Measurements from ENCODE around the gene CD109.

CD109 gene

GRCh38 chr6:73695619-73696421 is at the start of gene CD109:
Gene CD109, plus strand, starts transcription at chr6:73696203. Its CDS starts 13 bp downstream, at chr6:73696216.
- peaks cover 19 to 31% of the 10 kb centered on the region in 2 donors for H3K4me1 Mint-ChIP-seq
- DNase-seq = peak; percentile 61
- peak within 1 kb of the TSS; percentile 83 for H3K27ac Mint-ChIP-seq
- peaks cover 30 to 32% of the 10 kb centered on the region in 2 donors for H3K27me3 Mint-ChIP-seq
- H3K36me3 Mint-ChIP-seq = peaks cover 2 to 13% of the 10 kb centered on the region in 2 donors
- peak; percentile 85 to 90 for ATAC-seq (replicated peaks)
- H3K9me3 Mint-ChIP-seq = peaks cover 4 to 9% of the 10 kb centered on the region in 2 donors
- peak within 1 kb of the TSS; percentile 86 to 92 for H3K4me3 Mint-ChIP-seq

- DNase-seq = no peak
- no peak for ATAC-seq (replicated peaks)
- no peaks in the 10 kb centered on the region for H3K27me3 Mint-ChIP-seq
- H3K9me3 Mint-ChIP-seq = no peaks in the 10 kb centered on the region
- no peak overlapping the region for H3K4me3 Mint-ChIP-seq
- peaks cover 8 to 21% of the 10 kb centered on the region in 2 donors for H3K4me1 Mint-ChIP-seq
- H3K27ac Mint-ChIP-seq = no peak overlapping the region
- H3K36me3 Mint-ChIP-seq = peaks cover 14% of the 10 kb centered on the region in 2 donors
Observed at GRCh38 chr6:73648166-73648565, 47.8 kb upstream of the CD109 start.

GRCh38 chr6:73649783-73650182 is 46.2 kb upstream of the CD109 start:
- DNase-seq (no peak), ATAC-seq (replicated peaks) (no peak)
- Mint-ChIP-seq H3K36me3 (peaks cover 14% of the 10 kb centered on the region in 2 donors), H3K4me3 (no peak overlapping the region), H3K27me3 (no peaks in the 10 kb centered on the region), H3K27ac (no peak overlapping the region), H3K9me3 (no peaks in the 10 kb centered on the region), H3K4me1 (peaks cover 11 to 25% of the 10 kb centered on the region in 2 donors)

GRCh38 chr6:73652637-73653570 is 43.1 kb upstream of the CD109 start:
- peak overlapping the region; percentile 93 to 99 for H3K4me3 Mint-ChIP-seq
- ATAC-seq (replicated peaks) (peak; percentile 57), DNase-seq (peak; percentile 63)
- H3K27me3 Mint-ChIP-seq = no peaks in the 10 kb centered on the region
- H3K9me3 Mint-ChIP-seq = no peaks in the 10 kb centered on the region
- peaks cover 13 to 22% of the 10 kb centered on the region in 2 donors for H3K4me1 Mint-ChIP-seq
- H3K36me3 Mint-ChIP-seq = peaks cover 12 to 13% of the 10 kb centered on the region in 2 donors
- peak overlapping the region; percentile 93 for H3K27ac Mint-ChIP-seq

GRCh38 chr6:73653571-73654424 is 42.2 kb upstream of the CD109 start, which contains the start of gene SLC17A5:
Gene SLC17A5, minus strand, starts transcription at chr6:73653992. Its CDS starts 106 bp downstream, at chr6:73653886.
- Mint-ChIP-seq H3K36me3 (peaks cover 9 to 12% of the 10 kb centered on the region in 2 donors), H3K4me1 (peaks cover 13 to 22% of the 10 kb centered on the region in 2 donors), H3K27ac (peak within 1 kb of the TSS; percentile 99), H3K27me3 (no peaks in the 10 kb centered on the region), H3K9me3 (no peaks in the 10 kb centered on the region), H3K4me3 (peak within 1 kb of the TSS; percentile 99)
- ATAC-seq (replicated peaks) (peak; percentile 90), DNase-seq (peak; percentile 82)

GRCh38 chr6:73655341-73655917 is 40.6 kb upstream of the CD109 start:
- H3K4me3 Mint-ChIP-seq = no peak overlapping the region
- DNase-seq (no peak), ATAC-seq (replicated peaks) (no peak)
- no peaks in the 10 kb centered on the region for H3K9me3 Mint-ChIP-seq
- peaks cover 3 to 7% of the 10 kb centered on the region in 2 donors for H3K36me3 Mint-ChIP-seq
- H3K27me3 Mint-ChIP-seq = no peaks in the 10 kb centered on the region
- H3K27ac Mint-ChIP-seq = no peak overlapping the region
- peaks cover 13 to 18% of the 10 kb centered on the region in 2 donors for H3K4me1 Mint-ChIP-seq

- H3K27ac Mint-ChIP-seq = no peak overlapping the region
- ATAC-seq (replicated peaks) (no peak), DNase-seq (no peak)
- H3K36me3 Mint-ChIP-seq = peaks cover 3% of the 10 kb centered on the region in 2 donors
- no peak overlapping the region for H3K4me3 Mint-ChIP-seq
- H3K9me3 Mint-ChIP-seq = no peaks in the 10 kb centered on the region
- no peaks in the 10 kb centered on the region for H3K27me3 Mint-ChIP-seq
- H3K4me1 Mint-ChIP-seq = peaks cover 11 to 12% of the 10 kb centered on the region in 2 donors
Observed at GRCh38 chr6:73656531-73657145, 39.4 kb upstream of the CD109 start.

GRCh38 chr6:73657201-73657600 is 38.8 kb upstream of the CD109 start:
- ATAC-seq (replicated peaks) = no peak
- no peaks in the 10 kb centered on the region for H3K9me3 Mint-ChIP-seq
- no peak overlapping the region for H3K4me3 Mint-ChIP-seq
- H3K27ac Mint-ChIP-seq = no peak overlapping the region
- no peak for DNase-seq
- H3K4me1 Mint-ChIP-seq = peaks cover 9 to 12% of the 10 kb centered on the region in 2 donors
- H3K36me3 Mint-ChIP-seq = peaks cover 3% of the 10 kb centered on the region in 2 donors
- no peaks in the 10 kb centered on the region for H3K27me3 Mint-ChIP-seq

- Mint-ChIP-seq H3K4me1 (peaks cover 5 to 16% of the 10 kb centered on the region in 2 donors), H3K4me3 (no peak overlapping the region), H3K36me3 (no peaks in the 10 kb centered on the region), H3K27me3 (peaks cover 9 to 11% of the 10 kb centered on the region in 2 donors), H3K9me3 (no peaks in the 10 kb centered on the region), H3K27ac (no peak overlapping the region)
- DNase-seq = no peak
- no peak for ATAC-seq (replicated peaks)
Observed at GRCh38 chr6:73664701-73665100, 31.3 kb upstream of the CD109 start.

- DNase-seq (no peak), ATAC-seq (replicated peaks) (peak; percentile 65 to 74)
- Mint-ChIP-seq H3K4me3 (no peak overlapping the region), H3K9me3 (no peaks in the 10 kb centered on the region), H3K27ac (no peak overlapping the region), H3K4me1 (peaks cover 5 to 16% of the 10 kb centered on the region in 2 donors), H3K27me3 (peaks cover 11 to 19% of the 10 kb centered on the region in 2 donors), H3K36me3 (no peaks in the 10 kb centered on the region)
Observed at GRCh38 chr6:73665686-73666319, 30.2 kb upstream of the CD109 start.

GRCh38 chr6:73666393-73666792 is 29.6 kb upstream of the CD109 start:
- no peaks in the 10 kb centered on the region for H3K36me3 Mint-ChIP-seq
- ATAC-seq (replicated peaks) = no peak
- no peak overlapping the region for H3K27ac Mint-ChIP-seq
- H3K9me3 Mint-ChIP-seq = no peaks in the 10 kb centered on the region
- H3K27me3 Mint-ChIP-seq = peaks cover 11 to 20% of the 10 kb centered on the region in 2 donors
- DNase-seq = no peak
- peaks cover 5 to 16% of the 10 kb centered on the region in 2 donors for H3K4me1 Mint-ChIP-seq
- H3K4me3 Mint-ChIP-seq = no peak overlapping the region

GRCh38 chr6:73667798-73668197 is 28.2 kb upstream of the CD109 start:
- H3K9me3 Mint-ChIP-seq = no peaks in the 10 kb centered on the region

More at GRCh38 chr6:73667798-73668197, 28.2 kb upstream of the CD109 start:
- Mint-ChIP-seq H3K4me1 (peaks cover 5 to 16% of the 10 kb centered on the region in 2 donors), H3K4me3 (no peak overlapping the region), H3K27ac (no peak overlapping the region), H3K27me3 (peaks cover 11 to 20% of the 10 kb centered on the region in 2 donors), H3K36me3 (no peaks in the 10 kb centered on the region)
- ATAC-seq (replicated peaks) (peak in 1 of 2 donors; percentile 46), DNase-seq (no peak)

Measured in stimulated activated naive B cell treated with anti-CD40 and anti-IgM and Interleukin-4, amounts not matched to agents 10 μg/mL and 1 μg/mL and 100 μg/mL, for 72 hours (primary cell).